Ishikawa (cell line): ENCODE measurements around the gene SEC63.

Experiments
- CEBPB ChIP-seq: IDR thresholded peaks from 2 replicates; pipeline ENCODE4 v1.6.1; 2012
- CREB1 ChIP-seq: IDR thresholded peaks from 2 replicates; pipeline ENCODE4 v1.6.1; 2012; ENCODE audit warnings: low read depth
- EGR1 ChIP-seq: IDR thresholded peaks from 2 replicates; pipeline ENCODE4 v1.6.1; 2012
- EP300 ChIP-seq: IDR thresholded peaks from 2 replicates; pipeline ENCODE4 v1.6.1; 2012; ENCODE audit warnings: borderline replicate concordance
- FOXM1 ChIP-seq: IDR thresholded peaks from 2 replicates; pipeline ENCODE4 v1.6.1; 2012; ENCODE audit warnings: low read depth, borderline replicate concordance
- MAX ChIP-seq: IDR thresholded peaks from 2 replicates; pipeline ENCODE4 v1.6.1; 2012
- NFIC ChIP-seq: IDR thresholded peaks from 2 replicates; pipeline ENCODE4 v1.6.1; 2012
- RAD21 ChIP-seq: IDR thresholded peaks from 2 replicates; pipeline ENCODE4 v1.6.1; 2012; ENCODE audit warnings: low read depth
- REST ChIP-seq: IDR thresholded peaks from 2 replicates; pipeline ENCODE4 v1.6.1; 2012; ENCODE audit warnings: low read depth, mild to moderate bottlenecking
- TAF1 ChIP-seq: IDR thresholded peaks from 2 replicates; pipeline ENCODE4 v1.6.1; 2012; ENCODE audit warnings: low read depth, mild to moderate bottlenecking
- TCF12 ChIP-seq: IDR thresholded peaks from 2 replicates; pipeline ENCODE4 v1.6.1; 2012; ENCODE audit warnings: low read depth
- TEAD4 ChIP-seq: IDR thresholded peaks from 2 replicates; pipeline ENCODE4 v1.6.1; 2012
- USF1 ChIP-seq: IDR thresholded peaks from 2 replicates; pipeline ENCODE4 v1.6.1; 2012
- YY1 ChIP-seq: IDR thresholded peaks from 2 replicates; pipeline ENCODE4 v1.6.1; 2012; ENCODE audit warnings: low read depth
- ZBTB7A ChIP-seq: IDR thresholded peaks from 2 replicates; pipeline ENCODE4 v1.6.1; 2012; ENCODE audit warnings: low read depth

The SEC63 gene

DNA sequence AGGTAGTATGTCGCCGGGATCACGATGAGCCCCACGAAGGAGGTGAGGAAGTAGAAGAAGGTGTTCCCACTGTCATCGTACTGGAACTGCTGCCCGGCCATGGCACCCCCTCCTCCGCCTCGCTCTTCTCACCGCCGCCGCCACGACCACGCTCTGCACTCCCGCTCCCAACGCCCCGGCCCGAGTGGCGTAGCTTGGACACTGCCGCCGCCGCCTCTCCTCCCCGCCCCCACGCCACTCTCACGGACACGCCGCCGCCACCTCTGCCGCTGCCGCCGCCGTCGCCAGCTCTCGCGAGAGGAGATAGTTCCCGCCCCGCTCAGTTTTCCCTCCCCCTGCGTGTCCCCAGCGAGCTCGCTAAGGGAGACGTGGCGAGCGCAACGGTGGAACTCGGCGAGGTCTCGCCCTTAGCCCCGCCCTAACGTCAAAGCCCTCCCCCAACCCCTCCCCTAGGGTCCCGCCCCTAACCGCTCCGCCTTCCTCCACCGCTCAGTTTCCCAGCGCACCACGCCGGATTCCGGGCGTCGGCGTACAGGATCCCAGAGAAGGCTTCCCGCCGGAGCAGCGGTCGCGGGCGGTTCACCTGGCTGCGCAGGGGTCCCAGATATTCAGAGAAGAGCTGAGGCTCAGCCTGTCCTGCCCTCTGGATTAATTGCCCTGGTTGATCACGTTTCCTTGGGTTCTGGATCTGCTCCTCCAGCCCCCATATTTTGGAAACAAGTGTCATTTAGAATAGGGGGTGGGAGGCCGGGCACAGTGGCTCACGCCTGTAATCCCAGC is at the start of gene SEC63:
Gene SEC63, minus strand, starts transcription at position 300 of the 780 bp plus-strand sequence. Its CDS starts 199 bp downstream, at position 101.
- TF ChIP-seq TAF1 (peak; percentile 87), REST (no peak), TEAD4 (no peak), MAX (peak; percentile 86), EGR1 (peak; percentile 25; the same call in 1 of the 2 replicates), ZBTB7A (no peak; the same call in 1 of the 2 replicates), EP300 (0 out of 2 replicates have a peak, but pooled peaks have one; percentile 26), NFIC (no peak), YY1 (peak; percentile 55), TCF12 (peak; percentile 47; the same call in 1 of the 2 replicates)

- no peak for TF ChIP-seq TEAD4
- TF ChIP-seq USF1 = no peak
Observed at GRCh38 chr6:108005961-108006360, 48.0 kb upstream of the SEC63 start.

DNA sequence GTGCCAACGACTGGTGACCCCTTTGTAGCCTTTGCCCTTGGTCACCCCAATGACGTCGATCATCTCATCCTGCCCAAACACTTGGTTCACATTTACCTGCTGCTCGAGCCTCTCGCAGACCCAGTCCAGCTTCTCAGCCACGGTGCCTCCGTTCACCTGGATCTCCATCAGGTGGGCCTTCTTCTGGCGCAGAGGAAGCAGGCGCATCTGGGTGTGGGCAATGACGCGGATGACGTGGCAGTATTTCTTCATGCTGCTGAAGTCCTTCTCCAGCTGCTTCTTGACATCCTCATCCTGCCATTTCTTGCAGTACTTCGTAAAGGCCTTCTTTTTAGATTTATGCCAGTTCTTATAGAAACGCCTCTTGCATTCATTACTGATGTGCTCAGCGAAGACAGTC is 46.9 kb upstream of the SEC63 start:
- TF ChIP-seq TCF12 (no peak), MAX (no peak), EGR1 (no peak), TEAD4 (no peak), YY1 (no peak), USF1 (no peak), TAF1 (no peak), EP300 (no peak), CEBPB (no peak), CREB1 (no peak), FOXM1 (no peak)

DNA sequence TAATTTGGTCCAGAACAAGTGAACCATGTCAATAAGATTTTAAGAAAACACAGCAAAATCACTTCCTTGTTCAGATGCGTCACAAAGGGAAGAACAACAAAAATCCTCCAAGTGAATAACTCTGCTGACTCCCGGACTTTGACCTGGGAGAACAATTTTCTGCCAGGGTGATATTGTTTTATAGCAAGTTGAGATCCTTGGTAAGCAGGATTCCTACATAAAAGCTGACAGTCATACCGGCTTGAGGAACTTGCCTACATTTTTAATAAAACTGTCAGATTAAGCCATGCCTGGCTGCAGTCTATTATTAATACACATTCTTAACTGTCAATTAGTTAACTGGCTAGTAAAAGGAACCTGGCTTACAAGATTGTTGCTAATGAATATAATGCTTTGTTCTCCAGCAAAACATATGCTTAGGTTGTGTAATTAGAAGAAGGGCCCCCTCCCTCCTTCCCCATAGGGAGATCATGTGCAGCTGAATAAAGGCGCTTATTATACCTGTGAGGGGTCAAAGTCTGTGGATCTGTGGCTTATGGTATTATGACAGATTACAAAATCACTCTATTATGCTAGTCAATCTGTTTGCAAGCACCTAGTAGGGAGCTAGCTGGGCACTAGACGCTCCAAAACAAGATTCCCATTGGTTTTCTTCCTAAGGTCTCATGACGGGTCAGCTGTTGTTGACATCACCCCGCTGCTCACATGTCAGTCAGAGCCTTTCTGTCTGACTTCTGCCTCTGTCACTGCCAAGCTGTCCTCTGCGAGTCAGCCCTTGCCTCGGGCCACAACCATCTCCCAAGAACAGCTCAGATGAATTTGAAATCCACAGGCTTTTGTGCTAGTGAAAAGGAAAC is 44.6 kb upstream of the SEC63 start:
- TF ChIP-seq USF1 = peak; percentile 37; the same call in 1 of the 2 replicates
- TF ChIP-seq YY1 = no peak

DNA sequence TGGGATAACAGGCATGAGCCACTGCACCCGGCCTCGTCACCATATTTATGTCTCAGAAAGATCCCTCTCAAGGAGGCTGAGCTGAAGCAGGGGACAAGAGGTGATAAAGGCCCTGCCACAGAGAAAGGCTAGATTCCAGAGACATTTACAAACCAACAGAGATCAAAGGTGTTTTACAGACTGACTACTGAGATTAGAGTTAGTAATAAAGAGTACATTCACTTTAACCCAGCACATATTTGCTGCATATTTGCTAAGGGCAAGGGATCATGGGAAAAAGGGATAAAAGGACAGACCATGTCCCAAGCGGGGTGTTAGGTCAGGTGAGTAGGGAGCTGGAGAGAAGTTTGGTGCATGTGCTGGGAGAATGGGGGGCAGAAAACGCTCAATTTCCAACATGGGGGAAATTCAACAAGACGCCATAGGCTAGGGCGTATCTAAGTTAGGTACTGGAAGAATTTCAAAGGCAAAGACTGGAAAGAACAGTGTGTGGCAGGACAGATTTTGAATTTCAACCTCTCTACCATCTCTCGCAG is 43.8 kb upstream of the SEC63 start:
- TF ChIP-seq MAX (no peak), CEBPB (no peak), NFIC (no peak), TEAD4 (no peak), TAF1 (no peak), YY1 (no peak), RAD21 (no peak), USF1 (no peak), EGR1 (no peak), TCF12 (no peak), FOXM1 (no peak), EP300 (no peak), ZBTB7A (no peak), REST (no peak), CREB1 (no peak)
